ENCODE measurements around the gene SMAD3.

The SMAD3 gene

GRCh38 chr15:67154249-67154648 is 88.8 kb downstream of the SMAD3 start:
- TF ChIP-seq, protein P1, sequence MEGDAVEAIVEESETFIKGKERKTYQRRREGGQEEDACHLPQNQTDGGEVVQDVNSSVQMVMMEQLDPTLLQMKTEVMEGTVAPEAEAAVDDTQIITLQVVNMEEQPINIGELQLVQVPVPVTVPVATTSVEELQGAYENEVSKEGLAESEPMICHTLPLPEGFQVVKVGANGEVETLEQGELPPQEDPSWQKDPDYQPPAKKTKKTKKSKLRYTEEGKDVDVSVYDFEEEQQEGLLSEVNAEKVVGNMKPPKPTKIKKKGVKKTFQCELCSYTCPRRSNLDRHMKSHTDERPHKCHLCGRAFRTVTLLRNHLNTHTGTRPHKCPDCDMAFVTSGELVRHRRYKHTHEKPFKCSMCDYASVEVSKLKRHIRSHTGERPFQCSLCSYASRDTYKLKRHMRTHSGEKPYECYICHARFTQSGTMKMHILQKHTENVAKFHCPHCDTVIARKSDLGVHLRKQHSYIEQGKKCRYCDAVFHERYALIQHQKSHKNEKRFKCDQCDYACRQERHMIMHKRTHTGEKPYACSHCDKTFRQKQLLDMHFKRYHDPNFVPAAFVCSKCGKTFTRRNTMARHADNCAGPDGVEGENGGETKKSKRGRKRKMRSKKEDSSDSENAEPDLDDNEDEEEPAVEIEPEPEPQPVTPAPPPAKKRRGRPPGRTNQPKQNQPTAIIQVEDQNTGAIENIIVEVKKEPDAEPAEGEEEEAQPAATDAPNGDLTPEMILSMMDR (conservative IDR thresholded peaks at IDR 0.05) = no peak
- no peak overlapping the region for H3K27ac ChIP-seq

GRCh38 chr15:67156426-67156825 is 91.0 kb downstream of the SMAD3 start:
- TF ChIP-seq, protein P1 (conservative IDR thresholded peaks at IDR 0.05) = no peak
- no peak overlapping the region for H3K27ac ChIP-seq

DNA sequence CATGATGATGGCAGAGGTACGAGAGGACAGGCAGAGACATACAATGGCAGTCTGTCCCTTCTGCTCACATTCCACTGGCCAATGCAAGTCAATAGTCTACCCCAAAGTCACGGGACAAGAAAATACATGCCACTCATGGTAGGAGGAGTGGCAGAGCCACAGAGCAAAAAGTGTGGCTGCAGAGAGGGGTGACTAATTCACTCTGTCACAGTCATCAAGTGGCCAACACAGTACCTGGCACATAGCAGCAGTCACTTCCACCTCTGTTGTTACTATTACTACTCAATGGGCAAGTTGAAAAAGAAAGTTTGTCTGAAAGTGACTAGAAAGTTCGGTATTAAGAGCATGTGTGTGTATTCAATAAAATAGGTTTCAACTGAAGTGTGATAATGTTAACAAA is 91.4 kb downstream of the SMAD3 start:
- no peak overlapping the region for H3K27ac ChIP-seq
- TF ChIP-seq, protein P1 (conservative IDR thresholded peaks at IDR 0.05) = no peak

- TF ChIP-seq, protein P1 (conservative IDR thresholded peaks at IDR 0.05) = no peak
- no peak overlapping the region for H3K27ac ChIP-seq
These were observed 92.3 kb downstream of the SMAD3 start for GRCh38 chr15:67157521-67158252.

DNA sequence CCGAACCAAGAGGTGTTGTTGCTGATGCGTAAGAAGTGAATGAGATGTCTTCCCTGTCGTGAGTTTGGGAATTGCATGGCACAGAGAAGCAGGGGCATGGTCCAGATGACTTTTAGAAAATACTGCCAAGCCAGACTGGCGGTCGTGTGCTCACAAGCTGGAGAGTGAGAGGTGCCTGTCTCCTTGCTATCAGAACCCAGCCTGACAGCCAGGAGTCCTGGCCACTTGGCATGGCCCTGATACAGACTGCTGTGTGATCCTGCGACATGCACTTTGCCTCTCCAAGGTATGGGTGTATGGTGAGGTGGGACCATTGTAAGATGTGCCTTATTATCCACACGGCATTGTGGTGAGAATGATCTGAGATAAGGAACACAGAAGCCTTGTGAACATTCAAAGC is 93.0 kb downstream of the SMAD3 start:
- TF ChIP-seq, protein P1 (conservative IDR thresholded peaks at IDR 0.05) = no peak
- no peak overlapping the region for H3K27ac ChIP-seq

DNA sequence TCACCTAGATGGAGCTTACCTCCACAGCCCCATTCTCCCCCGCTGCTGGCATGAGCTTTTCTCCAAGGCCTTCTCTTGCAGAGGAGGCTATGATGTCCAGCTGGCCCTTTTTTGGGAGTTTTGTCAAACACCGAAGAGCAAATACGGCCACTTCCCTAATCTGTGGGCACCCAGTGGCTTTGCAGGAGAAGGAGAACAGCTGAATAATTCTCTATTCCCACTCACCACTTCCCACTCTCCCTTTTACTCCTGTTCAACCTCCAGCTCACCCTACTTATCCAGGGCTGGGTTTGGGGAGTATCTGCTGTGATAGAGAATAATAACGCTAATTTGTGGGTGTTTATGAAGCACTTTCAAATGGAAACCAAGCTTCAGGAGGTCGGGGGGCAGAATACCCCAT is 96.0 kb downstream of the SMAD3 start:
- TF ChIP-seq, protein P1 (conservative IDR thresholded peaks at IDR 0.05) = no peak
- no peak overlapping the region for H3K27ac ChIP-seq

- H3K27ac ChIP-seq = no peak overlapping the region
- TF ChIP-seq, protein P1 (conservative IDR thresholded peaks at IDR 0.05) = no peak
These were observed 96.5 kb downstream of the SMAD3 start for GRCh38 chr15:67161881-67162280.

Measured in VCaP (cell line).